Renal cortical epithelial cell (primary cell): ENCODE measurements around the gene POLR3G. TPM values are rescaled to one million over a fixed set of nuclear protein-coding genes. Genes with fewer than 3 reads are reported as not detected.

Source experiments
- DNase-seq: peaks from one replicate; pipeline ENCODE4 v3.0.0-alpha.2; 2011; ENCODE audit warnings: low read depth
- total RNA-seq: library from RNA; depleted of rRNA; stranded (reverse); fragments of >200 nt; gene quantifications from 2 replicates; pipeline ENCODE4 v1.2.3, GENCODE V29; 2014

POLR3G gene
- total RNA-seq: 2.7 and 10.8 TPM in 2 replicates

DNA sequence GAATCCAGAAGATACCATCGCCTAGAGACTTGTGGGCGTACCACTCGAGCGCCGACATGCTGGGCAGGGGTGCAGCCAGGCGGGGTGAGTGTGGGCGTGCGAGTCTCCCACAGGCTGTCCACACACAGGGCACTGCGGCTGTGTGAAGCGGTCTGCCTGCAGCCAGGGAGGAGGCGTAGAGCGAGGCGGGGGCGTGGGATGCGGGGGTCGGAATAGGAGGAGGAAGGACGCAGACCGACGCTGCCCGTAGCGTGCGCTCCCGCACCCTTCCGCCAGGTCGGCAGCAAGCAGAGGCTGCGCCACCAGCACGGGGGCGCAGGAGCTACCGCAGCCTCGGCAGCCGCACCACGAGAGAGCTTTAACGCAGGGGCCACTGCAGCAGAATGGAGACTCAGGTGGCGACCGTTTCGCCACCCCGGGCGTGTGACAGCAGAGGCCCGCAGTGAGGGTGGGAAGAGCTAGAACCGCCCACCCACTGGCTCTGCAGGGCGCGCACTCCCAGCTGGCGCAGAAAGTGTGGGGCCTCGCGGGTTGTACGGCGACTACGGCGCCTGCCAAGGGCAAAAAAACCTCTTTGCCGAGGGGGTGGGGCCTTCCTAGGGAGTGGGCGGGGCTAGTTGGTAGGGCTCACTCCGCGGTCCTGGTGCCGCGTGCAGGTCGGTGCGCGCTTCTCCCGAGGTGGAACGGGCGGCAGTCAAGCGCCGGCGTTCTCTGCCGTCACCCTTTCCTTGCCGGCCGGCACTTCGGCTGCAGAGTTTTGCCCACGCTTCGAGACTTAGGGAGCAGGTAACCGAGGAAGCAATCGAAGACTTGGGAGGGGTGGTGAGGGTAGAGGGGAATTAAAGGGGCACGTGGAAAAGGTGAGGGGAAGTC lies at the start of gene POLR3G, which contains the start of gene MBLAC2:
Gene POLR3G (plus strand): TSS at position 630 of the 873 bp plus-strand sequence. CDS start 10,704 bp downstream, outside the sequence.
Gene MBLAC2 (minus strand): TSS at position 537 of the 873 bp plus-strand sequence. CDS start 479 bp downstream, at position 58.
- peak; percentile 75 for DNase-seq

GRCh38 chr5:90434116-90434714 lies 40.4 kb upstream of the POLR3G start:
- DNase-seq: peak; percentile 34

DNA sequence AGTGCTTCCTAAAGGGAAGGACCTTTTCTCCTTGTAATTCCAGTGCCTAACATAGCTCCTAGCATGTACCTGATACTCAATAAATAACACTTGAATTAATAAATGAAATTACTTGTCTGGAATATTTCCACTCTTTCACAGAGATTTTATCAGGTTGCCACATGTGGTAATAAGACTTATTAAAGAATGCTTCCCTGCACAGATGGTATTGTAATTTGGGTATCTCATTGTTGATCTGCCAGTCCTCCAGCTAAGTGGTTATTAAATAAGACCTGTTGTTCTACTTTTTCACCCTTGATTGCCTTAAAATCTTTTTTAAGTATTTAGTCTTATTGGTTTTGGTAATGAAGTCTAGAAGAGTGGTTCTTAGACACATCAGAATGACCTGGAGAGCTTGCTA lies 37.0 kb upstream of the POLR3G start:
- DNase-seq: no peak

GRCh38 chr5:90438100-90438499 lies 36.6 kb upstream of the POLR3G start:
- peak; percentile 7 for DNase-seq

DNA sequence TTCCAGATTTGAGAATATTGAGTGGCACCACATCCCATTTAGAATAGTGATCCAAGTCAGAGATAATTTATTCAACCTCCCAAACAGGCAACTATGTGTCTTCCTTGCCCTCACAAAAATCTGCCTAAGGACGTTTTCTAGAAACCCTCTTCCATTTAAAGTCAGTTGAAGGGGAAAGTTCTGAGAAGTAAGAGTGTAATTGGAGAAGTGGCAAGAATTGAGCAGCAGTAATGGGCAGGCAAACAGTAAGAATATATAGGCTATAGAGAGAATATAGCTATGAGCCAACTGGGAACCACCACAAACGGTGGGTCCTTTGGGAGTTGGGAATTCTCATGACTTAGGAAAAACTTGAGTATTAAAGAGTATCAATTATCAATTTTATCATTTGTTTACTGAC lies 34.0 kb upstream of the POLR3G start:
- no peak for DNase-seq

DNA sequence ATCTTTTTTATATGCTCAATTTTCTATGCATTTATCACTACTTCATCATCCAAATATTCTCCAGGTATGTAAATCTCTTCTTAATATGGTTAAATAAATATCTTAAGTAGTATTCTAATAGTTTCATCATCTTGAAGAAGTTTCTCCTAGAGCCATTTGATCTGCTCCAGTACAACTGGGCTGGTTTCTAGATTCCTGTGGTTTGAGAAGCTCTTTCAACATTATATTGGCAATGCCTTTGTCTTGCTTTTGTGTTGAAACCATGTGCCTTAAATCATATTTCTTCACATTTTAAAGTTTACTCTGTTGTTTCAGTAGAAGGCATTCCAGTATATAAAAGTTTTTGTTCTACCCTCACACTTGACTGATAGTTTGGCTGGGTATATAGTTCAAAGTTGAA lies 27.7 kb upstream of the POLR3G start:
- DNase-seq: peak; percentile 33

- no peak for DNase-seq
Measured at GRCh38 chr5:90461288-90461687, 13.4 kb upstream of the POLR3G start.

- no peak for DNase-seq
Measured at GRCh38 chr5:90472783-90473395, 1.8 kb upstream of the POLR3G start.

GRCh38 chr5:90473396-90474234 lies 1.0 kb upstream of the POLR3G start:
- DNase-seq: peak; percentile 27

GRCh38 chr5:90475436-90475980 lies 844 bp downstream of the POLR3G start:
- DNase-seq: no peak

DNA sequence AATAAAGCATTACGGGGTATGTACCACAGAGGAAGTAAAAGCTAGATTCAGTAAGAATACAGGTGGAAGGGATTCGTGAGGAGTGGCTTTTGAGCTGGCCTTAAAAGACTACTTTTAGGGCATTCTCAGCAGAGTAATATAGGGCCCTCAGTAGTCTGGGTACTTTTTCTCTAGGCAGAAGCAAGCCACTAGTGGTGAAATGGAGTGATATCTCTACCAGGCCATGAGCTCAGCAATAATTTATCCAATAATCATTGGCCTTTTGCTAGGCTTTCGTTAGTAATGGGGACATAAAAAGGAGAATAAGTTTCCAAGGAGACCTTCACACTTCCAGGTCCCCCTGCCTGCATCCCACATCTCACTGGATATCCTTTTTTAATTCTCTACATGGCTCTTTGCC lies 1.7 kb downstream of the POLR3G start:
- DNase-seq: no peak

- DNase-seq: no peak
Measured at GRCh38 chr5:90477073-90477472, 2.4 kb downstream of the POLR3G start.

GRCh38 chr5:90477621-90478215 lies 3.1 kb downstream of the POLR3G start:
- no peak for DNase-seq

GRCh38 chr5:90479611-90480385 lies 5.1 kb downstream of the POLR3G start:
- no peak for DNase-seq

GRCh38 chr5:90480699-90481098 lies 6.0 kb downstream of the POLR3G start:
- DNase-seq: no peak

DNA sequence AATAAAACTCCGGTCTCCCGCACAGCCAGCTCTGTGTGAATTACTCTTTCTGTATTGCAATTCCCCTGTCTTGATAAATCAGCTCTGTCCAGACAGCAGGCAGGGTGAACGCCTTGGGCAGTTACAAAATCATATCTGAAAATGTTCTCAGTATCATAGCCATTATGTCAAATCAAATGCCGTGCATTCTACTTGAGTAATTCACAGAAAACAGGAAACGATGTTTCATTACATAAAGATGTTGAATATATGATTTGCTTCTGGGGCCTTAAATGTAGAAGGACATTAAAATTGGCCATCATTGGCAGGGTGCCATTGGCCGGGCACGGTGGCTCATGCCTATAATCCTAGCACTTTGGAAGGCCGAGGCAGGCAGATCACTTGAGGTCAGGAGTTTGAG lies 8.5 kb downstream of the POLR3G start:
- DNase-seq: no peak

- DNase-seq: no peak
Measured at GRCh38 chr5:90484540-90484939, 9.9 kb downstream of the POLR3G start.

- no peak for DNase-seq
Measured at GRCh38 chr5:90488791-90489190, 14.1 kb downstream of the POLR3G start.

- DNase-seq: no peak
Measured at GRCh38 chr5:90494043-90494442, 19.4 kb downstream of the POLR3G start.

DNA sequence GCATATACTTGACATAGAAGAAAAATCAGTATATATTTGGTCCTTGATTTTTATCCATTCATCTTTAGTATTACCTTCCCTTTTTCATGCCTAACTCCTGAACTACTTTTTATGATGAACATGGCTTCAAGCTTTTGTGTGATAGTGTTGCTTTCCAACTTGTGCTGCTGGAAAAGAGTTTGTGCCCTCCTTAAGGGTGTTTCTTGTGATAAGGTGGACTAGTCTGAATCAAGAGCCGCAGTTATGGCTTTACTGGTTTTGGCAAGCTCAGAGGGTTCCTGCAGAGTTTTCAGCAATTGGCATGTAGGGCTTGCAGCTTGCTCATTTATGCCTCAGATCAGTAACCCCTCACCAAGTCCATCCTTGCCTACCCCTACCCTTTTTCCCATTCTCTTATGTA lies 20.5 kb downstream of the POLR3G start:
- DNase-seq: no peak
